CMK (cell line): ENCODE data around the gene LTBP2.
"Not testable (repeated sequence)": the region's sequence is repeated elsewhere in the genome, so short reads cannot be mapped to it uniquely, and the experiment has no call there.

Experiments
- DNase-seq: peaks from one replicate; pipeline ENCODE4 v3.0.0-alpha.2; 2010; ENCODE audit warnings: low read depth

The LTBP2 gene

DNA sequence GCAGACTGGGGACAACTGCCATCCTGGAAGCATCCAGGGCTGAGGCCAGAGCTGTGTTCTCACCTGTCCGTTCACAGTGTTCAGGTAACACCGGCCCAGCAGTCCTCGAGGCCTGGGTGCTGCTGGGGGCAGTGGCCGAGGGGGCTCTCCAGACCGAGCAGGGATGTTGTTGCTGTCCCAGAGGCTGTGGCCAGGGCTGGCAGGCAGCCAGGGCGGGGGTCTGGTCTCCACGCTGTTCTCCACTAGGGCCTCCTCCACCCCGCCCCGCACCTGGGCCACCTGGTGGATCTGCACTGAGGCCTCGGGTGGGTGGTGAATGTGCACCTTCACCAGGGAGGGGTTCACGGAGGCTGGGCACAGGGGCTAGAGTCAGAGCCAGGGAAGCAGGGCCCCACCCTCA, 61.0 kb downstream of the LTBP2 start:
- DNase-seq, result no peak

DNA sequence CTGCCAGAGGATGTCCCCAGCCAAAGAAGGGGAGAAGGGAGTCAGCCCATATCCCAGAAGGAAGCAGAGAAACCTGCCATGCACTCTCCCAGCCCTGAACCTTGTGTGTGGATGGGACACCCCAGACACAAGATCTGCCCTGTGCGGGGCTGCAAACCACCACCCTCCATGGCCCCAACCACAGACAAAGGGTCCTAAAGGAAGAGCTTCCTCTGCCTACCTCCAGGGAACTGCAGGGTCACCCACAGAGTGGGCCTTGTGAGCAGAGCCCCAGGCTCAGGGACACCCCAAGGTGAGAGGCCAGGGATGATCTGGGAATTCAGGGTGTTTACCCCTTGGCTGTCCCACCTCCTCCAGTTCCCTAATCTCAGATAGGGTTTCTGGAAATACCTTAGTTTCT, 62.0 kb downstream of the LTBP2 start:
- DNase-seq, result no peak

DNA sequence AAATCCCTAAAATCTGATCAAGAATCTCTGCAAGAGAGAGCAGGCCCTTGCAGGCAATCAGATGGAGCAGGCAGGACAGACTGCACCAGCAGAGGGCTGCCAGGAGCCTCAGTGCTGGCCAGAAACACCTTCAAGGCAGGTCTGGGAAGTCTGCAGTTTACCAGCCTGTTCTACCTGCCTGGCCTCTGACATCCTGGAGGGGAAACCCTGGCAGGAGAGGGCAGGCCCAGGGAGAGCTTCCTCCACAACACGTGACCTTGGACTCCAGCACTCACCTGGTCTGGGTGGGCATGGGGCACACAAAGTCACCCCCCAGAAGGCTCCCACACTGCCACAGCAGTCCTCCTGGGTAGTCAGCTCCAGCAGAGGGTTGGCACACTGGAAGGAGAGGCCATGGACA, 62.4 kb downstream of the LTBP2 start:
- DNase-seq, result no peak

DNA sequence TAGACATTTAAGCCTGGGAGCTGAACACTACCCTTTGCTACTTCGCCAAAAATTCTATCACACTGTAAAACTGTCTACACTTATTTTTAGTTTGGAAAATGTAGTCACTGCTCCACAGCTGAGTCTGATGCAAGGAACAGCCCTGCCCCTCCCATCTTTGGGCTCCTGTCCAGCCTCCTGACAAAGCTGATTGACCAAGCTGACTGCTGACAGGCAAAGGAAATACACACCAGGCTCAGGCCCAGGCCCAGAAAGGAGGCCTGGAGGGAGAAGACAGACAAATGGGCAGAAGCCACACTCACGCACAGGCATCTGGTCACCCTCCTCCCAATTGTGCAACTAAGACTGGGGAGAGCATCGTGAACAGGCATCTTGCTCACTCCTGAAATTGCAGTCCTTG, 63.2 kb downstream of the LTBP2 start:
- DNase-seq, result no peak

DNA sequence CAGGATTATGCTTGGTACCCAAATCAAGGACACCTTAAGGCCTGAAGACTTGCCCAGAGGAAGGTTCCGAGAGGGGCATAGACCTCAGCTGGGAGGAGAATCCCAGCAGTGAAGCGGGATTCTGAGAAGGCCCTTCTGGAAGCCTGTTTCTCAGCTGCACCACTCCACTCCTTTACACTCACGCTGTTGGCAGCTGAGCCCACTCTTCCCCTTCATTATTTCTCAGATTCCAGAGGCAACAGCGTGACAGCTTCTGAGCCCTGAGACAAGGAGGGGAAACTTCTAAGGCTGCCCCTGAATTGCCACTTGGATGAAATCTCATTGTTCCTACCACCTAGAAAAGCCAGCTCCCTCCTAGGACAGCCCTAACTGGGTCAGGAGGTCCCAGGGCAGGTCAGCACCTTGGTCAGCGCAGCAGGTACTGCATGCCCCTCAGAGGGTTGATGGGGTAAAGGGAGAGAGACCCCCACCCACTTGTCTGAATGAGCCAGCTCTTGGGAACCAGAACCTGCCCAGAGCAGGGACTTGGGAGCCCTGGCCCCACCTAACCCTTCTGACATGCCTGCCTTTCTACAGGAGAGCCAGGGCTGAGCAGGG, 64.6 kb downstream of the LTBP2 start:
- DNase-seq, result no peak

DNA sequence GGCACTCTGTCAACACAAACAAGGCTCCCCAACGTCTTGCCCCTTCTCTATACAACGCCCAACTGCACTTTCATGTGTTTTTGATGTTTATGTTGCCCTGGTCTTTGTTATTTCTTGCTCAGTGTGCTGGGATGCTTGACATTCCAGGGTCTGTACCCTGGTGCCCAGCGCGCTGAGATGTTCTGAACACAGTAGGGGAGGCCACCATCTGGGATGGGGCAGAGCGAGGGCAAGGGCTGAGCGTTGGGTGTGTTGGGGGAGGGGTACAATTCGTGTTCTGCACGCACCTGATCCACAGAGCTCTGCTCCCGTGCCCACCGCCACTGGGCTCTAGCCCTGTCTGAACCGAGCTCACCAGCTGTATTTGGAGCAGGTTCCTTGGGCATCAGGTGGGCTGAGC, 65.6 kb downstream of the LTBP2 start:
- no peak for DNase-seq

DNA sequence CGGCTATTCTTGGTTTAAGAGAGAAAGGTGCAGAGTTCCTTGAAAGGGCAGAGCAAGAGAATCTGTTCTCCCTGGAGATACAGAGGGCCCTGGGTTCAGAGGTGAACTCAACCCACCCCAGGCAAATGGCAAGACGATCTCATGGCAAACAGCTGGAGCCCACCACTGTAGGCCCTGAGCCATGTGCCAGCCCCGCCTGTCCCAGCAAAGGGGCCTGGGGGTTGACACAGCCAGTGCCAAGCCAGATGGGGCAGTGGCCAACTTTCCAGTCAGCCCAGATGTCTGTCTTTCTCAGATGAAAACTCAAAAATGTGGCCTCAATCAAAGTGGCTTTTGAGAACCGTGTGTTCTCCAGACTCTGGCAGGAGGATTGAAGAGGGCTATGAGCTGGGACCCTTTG, 66.7 kb downstream of the LTBP2 start:
- no peak for DNase-seq

DNA sequence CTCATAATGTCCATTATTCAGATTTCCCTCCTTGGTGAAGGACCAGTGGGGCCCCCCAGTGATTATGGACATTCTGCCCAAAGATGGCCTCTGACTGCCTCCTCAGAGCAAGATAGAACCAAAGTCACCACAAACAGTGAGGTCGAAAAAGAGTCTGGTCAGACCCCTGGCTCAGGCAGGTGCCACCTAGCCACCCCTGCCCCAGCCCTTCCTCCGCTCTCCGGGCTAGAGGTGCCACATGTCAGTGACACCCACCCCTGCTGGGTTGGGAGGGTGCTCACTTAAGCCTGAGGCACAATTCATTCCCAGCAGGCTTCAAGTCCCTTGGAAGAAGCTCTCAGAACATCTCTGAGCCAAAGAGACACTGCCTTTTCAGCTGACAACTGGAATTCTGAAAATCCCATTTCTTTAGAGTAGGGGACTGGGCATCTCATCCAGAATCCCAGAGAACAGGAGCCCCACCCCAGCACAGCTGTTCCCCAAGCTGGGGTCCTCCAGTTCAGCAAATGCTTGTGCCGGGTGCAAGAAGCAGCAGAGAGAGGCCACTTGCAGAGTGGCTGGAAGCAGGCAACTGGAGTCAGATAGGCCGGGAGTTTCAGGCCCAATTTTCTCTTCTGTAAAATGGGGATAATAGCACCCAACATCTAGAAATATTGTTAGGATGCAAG, 68.1 kb downstream of the LTBP2 start:
- DNase-seq, result no peak

DNA sequence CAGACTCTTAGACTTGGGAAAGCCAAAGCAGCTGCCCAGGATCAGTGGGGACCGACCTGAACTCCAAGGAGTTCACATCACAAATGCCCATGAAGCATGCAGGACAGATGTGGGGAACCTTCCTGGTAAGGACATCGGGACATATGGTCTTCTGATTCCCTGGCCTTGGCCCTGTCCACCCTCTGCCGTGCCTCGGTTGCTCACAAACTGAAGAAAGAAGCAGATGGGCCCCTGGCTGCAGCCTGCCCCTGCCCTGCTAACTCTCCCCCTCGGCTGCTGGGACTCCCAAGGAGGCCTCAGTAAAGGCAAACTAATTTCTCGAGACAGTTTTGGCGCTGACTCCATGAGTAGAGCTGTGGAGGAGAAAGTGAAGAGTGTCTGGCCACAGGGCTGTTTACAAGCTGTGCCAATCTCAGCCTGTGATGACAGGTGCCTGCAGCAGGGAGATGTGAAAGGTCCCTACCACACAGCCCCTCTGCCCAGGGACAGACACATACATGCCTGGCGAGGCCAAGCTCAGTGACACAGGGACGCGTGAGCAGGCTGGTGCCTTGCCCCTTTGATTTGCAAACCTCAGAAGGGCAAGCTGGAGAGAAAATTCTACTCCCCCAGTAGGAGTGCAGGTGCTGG, 69.9 kb downstream of the LTBP2 start:
- no peak for DNase-seq

DNA sequence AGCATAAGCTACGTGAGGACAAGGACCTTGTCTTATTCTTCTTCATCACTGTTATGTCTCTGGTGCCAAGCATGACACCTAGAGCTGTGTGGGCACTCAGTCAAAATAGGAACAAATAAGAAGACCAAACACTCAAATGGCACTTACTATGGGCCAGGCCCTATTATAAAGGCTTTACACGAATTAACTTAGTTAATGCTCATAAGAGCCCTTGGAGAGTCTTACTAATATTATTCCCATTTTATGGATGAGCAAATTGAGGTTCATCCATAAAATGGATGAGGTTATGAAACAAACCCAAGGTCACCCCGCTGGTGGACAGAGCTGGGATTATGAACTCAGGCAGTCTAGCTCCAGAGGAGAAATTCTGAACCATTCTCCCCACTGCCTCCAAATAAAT, 70.8 kb downstream of the LTBP2 start:
- DNase-seq, result no peak

DNA sequence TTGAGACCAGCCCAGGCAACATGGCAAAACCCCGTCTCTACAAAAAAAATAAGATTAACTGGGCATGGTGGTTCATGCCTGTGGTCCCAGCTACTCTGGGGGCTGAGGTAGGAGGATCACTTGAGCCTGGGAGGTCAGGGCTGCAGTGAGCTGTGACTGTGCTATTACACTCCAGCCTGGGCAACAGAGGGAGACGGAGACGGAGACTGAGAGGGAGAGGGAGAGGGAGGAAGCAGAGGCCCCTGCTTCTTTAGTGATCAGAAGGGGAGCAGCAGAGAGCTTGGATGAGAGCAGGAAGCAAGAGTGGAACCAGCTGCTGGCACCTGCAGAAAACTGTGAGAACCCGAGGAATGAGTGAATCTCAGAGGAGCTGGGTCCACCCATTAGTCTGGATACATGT, 72.5 kb downstream of the LTBP2 start:
- no peak for DNase-seq

DNA sequence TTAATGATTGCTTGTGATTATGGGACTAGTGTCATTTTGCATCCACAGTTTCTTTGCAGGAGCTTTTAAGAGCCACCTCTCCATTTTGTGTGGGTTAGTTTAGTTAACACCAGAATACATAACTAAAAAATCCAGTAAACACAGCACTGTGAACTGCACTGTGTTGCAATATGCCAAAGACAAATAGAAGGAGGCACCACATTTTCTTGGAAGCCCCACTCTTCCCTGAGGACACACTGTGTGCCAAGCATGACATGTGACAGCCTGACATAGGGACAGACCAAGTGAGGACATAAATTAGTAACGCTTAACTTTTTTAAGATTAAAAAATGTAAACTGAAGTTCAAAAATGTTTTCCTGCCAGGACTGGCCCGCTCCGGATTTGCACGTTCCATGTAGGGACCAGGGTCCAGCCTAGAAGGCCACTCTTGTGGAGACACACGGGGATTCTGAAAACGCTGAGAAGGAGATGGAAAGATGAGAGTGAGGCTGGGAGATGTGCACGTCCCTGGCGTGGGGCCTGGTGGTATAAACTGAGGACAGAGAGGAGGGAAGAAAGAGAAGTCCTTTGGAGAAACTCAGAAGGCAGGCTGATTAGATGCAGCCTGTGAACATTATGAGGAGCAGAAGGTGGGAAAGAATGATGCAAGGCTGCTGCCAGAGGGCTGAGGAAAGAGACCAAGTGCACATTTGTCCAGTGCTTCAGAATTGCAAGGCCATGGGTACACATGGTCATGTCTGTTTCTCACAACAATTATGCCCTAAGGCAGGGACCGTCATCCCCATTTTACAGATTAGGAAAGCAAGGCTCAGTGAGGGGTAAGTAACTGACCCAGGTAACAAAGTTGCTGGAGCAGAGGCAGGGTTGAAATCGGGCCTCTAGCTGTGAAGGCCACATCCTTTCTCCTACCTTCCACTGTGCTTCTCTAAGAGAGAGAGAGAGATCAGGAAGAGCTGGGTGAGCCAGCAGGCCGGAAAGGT, 73.3 kb downstream of the LTBP2 start:
- DNase-seq, result no peak

DNA sequence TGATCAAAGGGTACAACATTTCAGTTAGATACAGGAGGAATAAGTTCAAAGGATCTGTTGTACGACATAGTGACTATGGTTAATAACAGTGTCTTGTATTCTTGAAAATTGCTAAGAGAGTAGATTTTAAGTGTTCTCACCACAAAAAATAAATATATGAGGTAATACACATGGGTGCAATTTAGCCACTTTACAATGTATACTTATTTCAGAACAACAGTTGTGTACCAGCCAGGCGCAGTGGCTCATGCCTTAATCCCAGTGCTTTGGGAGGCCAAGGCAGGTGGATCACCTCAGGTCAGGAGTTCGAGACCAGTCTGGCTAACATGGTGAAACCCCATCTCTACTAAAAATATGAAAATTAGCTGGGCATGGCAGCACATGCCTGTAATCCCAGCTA, 75.7 kb downstream of the LTBP2 start:
- not testable (repeated sequence) for DNase-seq

DNA sequence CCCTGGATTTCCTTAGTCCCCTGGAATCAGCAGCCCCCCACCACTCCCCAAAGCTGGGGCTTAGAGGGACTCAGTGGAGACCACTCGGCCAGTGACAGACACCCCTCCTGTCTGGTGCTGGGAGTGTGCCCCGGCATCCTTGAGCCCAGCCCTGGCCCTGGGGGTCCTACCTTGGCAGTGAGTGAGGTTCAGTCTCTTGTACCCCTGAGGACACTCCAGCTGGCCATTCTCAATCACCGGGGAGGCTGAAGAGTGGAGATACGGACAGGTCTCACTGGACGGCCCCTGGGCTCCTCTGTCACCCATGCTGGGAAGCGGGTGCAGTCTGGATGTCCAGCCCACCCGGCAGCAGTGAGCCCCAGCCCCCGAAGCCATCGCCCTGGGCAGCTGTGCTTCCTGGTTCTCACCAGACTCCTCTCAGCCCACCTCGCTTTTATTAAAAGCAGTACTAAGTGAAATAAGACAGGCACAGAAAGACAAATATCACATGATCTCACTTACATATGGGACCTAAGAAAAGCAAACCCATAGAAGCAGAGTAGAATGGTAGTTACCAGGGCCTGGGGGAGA, 76.2 kb downstream of the LTBP2 start:
- no peak for DNase-seq

DNA sequence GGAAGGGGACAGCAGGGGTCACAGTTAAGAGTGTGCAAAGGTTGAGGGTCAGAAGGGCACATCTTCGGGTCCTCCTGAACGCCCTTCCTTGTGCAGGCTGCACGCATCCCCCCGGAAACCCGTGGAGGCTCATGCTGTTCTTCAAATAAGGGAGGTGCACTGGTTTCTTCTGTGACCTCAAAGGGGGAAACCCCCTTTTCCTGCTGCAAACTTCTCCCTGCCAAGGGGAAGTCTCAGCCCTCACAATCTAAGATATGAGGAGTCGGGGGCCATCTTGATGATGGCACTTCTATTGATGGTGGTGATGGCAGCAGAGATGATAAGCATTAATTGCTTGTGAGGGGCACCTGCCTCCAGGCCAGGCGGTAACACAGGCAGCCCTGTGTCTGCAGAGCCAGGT, 78.5 kb downstream of the LTBP2 start:
- DNase-seq, result no peak

DNA sequence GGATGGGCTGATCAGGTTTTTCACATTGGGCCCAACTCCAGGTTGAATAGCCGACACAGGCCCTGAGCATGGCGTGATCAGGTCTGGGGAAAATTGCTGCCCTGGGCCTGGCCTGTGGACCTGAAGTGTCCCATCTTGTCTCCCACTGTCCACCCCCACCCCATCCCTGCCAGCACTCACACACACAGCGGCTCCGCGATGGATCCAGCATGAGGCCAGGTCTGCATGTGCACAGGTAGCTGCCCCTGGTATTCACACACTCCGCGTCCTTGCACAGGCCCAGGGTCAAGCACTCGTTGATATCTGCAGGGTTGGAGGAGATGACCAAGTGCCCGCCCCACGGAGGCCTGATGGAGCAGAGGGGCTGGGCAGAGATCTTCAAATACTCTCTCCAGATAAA, 79.8 kb downstream of the LTBP2 start:
- DNase-seq, result no peak

DNA sequence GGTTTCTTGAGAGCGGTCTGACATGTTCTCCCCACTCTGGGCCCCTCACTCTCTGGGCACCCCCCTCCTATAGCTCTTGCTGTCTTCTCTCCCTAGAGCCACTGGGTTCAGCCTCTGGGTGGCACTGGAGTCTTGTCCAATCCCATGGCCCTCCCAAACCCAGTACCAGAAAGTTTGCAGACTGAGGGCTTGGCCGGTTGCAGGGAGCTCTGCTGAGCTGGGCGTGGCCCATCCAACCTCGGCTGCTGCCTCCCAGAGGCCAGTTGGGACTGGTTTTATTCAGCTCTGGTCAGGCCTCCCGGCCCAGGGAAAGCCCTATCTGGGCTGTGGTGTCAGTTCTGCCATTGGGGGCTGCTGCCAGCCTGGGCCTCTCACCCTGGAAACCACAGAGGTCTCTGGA, 80.6 kb downstream of the LTBP2 start:
- DNase-seq, result no peak

DNA sequence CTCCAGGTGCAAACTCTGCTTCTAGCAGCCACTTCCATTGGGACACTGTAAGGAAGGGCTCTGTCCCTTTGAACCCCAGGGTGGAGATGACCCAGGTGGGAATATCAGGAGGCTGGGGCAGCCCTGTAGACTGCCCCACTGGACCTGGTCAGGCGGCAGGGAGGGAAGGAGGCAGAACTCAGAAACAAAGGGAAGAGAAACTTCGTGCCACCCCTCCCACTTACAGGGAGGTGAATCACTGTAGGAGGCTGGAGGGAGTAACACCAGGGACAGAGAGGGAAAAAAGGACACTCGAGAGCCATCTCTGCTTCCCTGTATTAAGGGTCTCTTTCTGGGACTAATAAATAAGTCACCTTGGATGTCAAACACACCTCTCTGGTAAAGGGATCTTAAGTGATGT, 81.0 kb downstream of the LTBP2 start:
- DNase-seq, result no peak

DNA sequence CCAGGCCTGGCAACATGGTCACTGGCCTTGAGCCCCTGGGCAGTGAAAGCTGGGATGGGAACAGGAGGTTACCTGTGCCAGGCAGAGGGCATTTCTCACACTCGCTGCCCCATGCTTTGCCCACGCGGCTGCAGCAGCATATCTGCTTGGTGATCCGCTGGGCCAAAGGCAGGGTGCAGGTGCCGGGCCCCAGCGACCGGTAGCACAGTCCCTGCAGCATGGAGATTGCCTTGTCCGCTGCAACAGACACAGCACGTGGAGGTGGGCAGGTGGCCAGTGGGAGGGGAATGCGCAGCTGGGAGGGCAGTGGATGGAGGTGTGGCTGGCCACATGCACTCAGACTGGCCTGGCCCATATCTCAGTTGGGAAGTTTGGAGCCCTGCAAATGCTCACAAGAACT, 83.2 kb downstream of the LTBP2 start:
- DNase-seq, result no peak

DNA sequence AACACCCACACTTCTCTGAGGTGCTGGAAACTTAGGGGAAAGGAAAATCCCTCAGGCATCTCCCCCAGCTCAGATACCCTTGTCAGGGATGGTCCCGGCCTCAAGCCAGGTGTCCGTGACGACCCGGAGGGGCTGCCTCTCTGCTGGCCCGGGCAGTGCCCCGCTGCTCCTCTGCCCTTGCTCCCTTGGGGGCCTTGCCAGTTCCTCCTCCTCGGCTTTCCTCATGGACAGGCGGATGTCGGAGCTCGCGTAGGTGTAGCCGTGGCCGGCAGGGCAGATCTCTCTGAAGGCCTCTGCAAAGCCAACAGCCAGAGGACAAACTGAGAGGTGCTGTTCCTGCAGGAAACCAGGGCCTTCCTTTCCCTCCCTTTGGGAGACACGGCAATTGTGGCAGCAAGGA, 83.6 kb downstream of the LTBP2 start:
- DNase-seq, result no peak

DNA sequence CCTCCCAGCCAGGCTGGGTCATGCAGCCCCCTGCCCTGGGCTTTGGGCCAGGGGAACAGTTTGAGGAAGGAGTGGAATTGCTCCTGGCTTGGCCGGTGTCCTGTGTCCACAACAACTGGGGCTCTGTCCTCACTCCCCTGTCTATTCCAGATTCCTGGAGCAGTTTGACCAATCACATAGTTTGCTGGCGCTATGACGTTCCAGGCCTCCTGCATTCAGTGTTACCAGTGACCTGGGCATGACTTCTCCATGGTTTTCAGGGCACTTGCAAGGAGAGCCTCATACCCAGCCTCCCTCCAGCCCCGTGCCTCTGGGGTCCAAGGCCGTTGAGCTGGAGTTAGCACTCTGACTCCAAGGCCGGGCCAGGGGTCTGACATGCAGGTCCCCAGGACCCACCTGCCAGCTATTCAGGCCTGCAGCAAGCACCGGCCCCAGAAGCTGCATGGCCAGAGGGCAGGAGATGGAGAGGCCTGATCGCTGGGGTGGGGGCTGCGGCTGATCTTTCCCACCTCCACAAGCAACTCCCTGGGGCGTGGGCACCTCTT, 84.2 kb downstream of the LTBP2 start:
- DNase-seq, result no peak
